HepG2 (cell line): Measurements from ENCODE around the gene TOMM20. TPM values are rescaled to one million over a fixed set of nuclear protein-coding genes. Genes with fewer than 3 reads are reported as not detected.

Experiments
- ARNTL ChIP-seq: sonication (generic); formaldehyde crosslinking; IDR thresholded peaks from 2 replicates; pipeline ENCODE4 v1.4.0; 2020; ENCODE audit warnings: mild to moderate bottlenecking, missing genetic modification reagents
- CENPX ChIP-seq: sonication (generic); formaldehyde crosslinking; IDR thresholded peaks from 2 replicates; pipeline ENCODE4 v1.9.0; 2021; ENCODE audit warnings: mild to moderate bottlenecking, missing genetic modification reagents, moderate library complexity
- CREB1 ChIP-seq, 2 experiments: fragments of 450-650 bp in 1 of 2; IDR thresholded peaks; 2 replicates each; pipeline ENCODE4 v1.6.1; 2016 to 2017; ENCODE audit warnings: control low read depth in 1 of 2, mild to moderate bottlenecking in 1 of 2, missing compliant biosample characterization in 1 of 2, missing genetic modification characterization in 1 of 2
- FOXJ3 ChIP-seq: sonication (generic); formaldehyde crosslinking; IDR thresholded peaks from 2 replicates; pipeline ENCODE4 v1.4.0; 2020; ENCODE audit warnings: missing genetic modification reagents, mild to moderate bottlenecking, borderline replicate concordance
- FOXO1 ChIP-seq: sonication (generic); formaldehyde crosslinking; IDR thresholded peaks from 2 replicates; pipeline ENCODE4 v1.4.0; 2020; ENCODE audit warnings: missing genetic modification reagents
- GZF1 ChIP-seq: sonication (generic); formaldehyde crosslinking; IDR thresholded peaks from 2 replicates; pipeline ENCODE4 v1.5.1; 2020; ENCODE audit warnings: mild to moderate bottlenecking, missing genetic modification reagents
- MYC ChIP-seq: sonication (generic); formaldehyde crosslinking; IDR thresholded peaks from 2 replicates; pipeline ENCODE4 v1.9.0; 2021; ENCODE audit warnings: missing genetic modification reagents, borderline replicate concordance
- REL ChIP-seq: sonication (generic); formaldehyde crosslinking; conservative IDR thresholded peaks from 2 replicates; pipeline ENCODE4 v1.8.0; 2022; ENCODE audit warnings: mild to moderate bottlenecking, missing genetic modification reagents, moderate library complexity
- TBX2 ChIP-seq: sonication (generic); formaldehyde crosslinking; IDR thresholded peaks from 2 replicates; pipeline ENCODE4 v1.5.0; 2020; ENCODE audit warnings: missing genetic modification reagents, mild to moderate bottlenecking, borderline replicate concordance
- ZFP37 ChIP-seq: sonication (generic); formaldehyde crosslinking; IDR thresholded peaks from 2 replicates; pipeline ENCODE4 v1.4.0; 2020; ENCODE audit warnings: missing genetic modification reagents, borderline replicate concordance
- ZNF274 ChIP-seq: sonication (generic); formaldehyde crosslinking; IDR thresholded peaks from 2 replicates; pipeline ENCODE4 v1.5.1; 2020; ENCODE audit warnings: mild to moderate bottlenecking, missing genetic modification reagents
- ZNF33B ChIP-seq: sonication (generic); formaldehyde crosslinking; IDR thresholded peaks from 2 replicates; pipeline ENCODE4 v1.5.1; 2020; ENCODE audit warnings: mild to moderate bottlenecking, missing genetic modification reagents
- ZNF367 ChIP-seq: sonication (generic); formaldehyde crosslinking; IDR thresholded peaks from 2 replicates; pipeline ENCODE4 v1.4.0; 2020; ENCODE audit warnings: missing genetic modification reagents, borderline replicate concordance
- ZNF441 ChIP-seq: sonication (generic); formaldehyde crosslinking; IDR thresholded peaks from 2 replicates; pipeline ENCODE4 v1.7.0; 2021; ENCODE audit warnings: missing genetic modification reagents, borderline replicate concordance
- ZNF510 ChIP-seq: sonication (generic); formaldehyde crosslinking; IDR thresholded peaks from 2 replicates; pipeline ENCODE4 v1.4.0; 2020; ENCODE audit warnings: low read depth, mild to moderate bottlenecking, missing genetic modification reagents
- ZNF546 ChIP-seq: sonication (generic); formaldehyde crosslinking; conservative IDR thresholded peaks from 2 replicates; pipeline ENCODE4 v1.8.1; 2023; ENCODE audit warnings: mild to moderate bottlenecking, missing genetic modification reagents
- ZNF709 ChIP-seq: sonication (generic); formaldehyde crosslinking; IDR thresholded peaks from 2 replicates; pipeline ENCODE4 v1.5.0; 2020; ENCODE audit warnings: mild to moderate bottlenecking, missing genetic modification reagents
- ZNF761 ChIP-seq: sonication (generic); formaldehyde crosslinking; conservative IDR thresholded peaks from 2 replicates; pipeline ENCODE4 v1.4.0; 2020; ENCODE audit warnings: mild to moderate bottlenecking, missing genetic modification reagents
- ZNF792 ChIP-seq: IDR thresholded peaks from 2 replicates; pipeline ENCODE4 v1.6.1; 2016
- polyA plus RNA-seq, 8 experiments: library from polyadenylated mRNA; depleted of rRNA in 3 of 8; stranded (reverse) in 7 of 8; unstranded in 1 of 8; fragments of >200 nt; fragmentation: Illumina TruSeq in 4 of 8; extraction: Trizol in 4 of 8; gene quantifications; 2 replicates each; pipeline versions ENCODE4 v1.2.1 to v1.2.3, GENCODE V29; 2011 to 2016; ENCODE audit warnings: low read depth in 4 of 8, missing spikeins in 1 of 8, mixed read lengths in 1 of 8; ENCODE audit not compliant: insufficient read depth in 1 of 8
- total RNA-seq, 5 experiments: library from RNA; depleted of rRNA; stranded (reverse); fragments of >200 nt; fragmentation: Illumina TruSeq; extraction: Trizol; gene quantifications; 2 replicates each; pipeline ENCODE4 v1.2.3, GENCODE V29; 2016; ENCODE audit warnings: low read depth in 1 of 5
- TF ChIP-seq, protein P1 (sequence below): sonication (generic); formaldehyde crosslinking; IDR thresholded peaks from 2 replicates; pipeline ENCODE4 v1.9.0; 2021; ENCODE audit warnings: missing genetic modification reagents, borderline replicate concordance
- TF ChIP-seq, protein P2 (sequence below): sonication (generic); formaldehyde crosslinking; IDR thresholded peaks from 2 replicates; pipeline ENCODE4 v1.5.0; 2020; ENCODE audit warnings: missing genetic modification reagents
- TF ChIP-seq, protein P3 (sequence below): sonication (generic); formaldehyde crosslinking; IDR thresholded peaks from 2 replicates; pipeline ENCODE4 v1.4.0; 2020; ENCODE audit warnings: mild to moderate bottlenecking, missing genetic modification reagents, borderline replicate concordance
- TF ChIP-seq, protein P4 (sequence below): sonication (generic); formaldehyde crosslinking; IDR thresholded peaks from 2 replicates; pipeline ENCODE4 v1.8.0; 2022; ENCODE audit warnings: mild to moderate bottlenecking, missing genetic modification reagents; ENCODE audit not compliant: insufficient replicate concordance

TOMM20 gene
- total and polyA plus RNA-seq, 2 of the 13 experiments (the other 11 are each of a cell fraction or from before 2014, with no cell fraction given): 153 to 376 TPM

DNA sequence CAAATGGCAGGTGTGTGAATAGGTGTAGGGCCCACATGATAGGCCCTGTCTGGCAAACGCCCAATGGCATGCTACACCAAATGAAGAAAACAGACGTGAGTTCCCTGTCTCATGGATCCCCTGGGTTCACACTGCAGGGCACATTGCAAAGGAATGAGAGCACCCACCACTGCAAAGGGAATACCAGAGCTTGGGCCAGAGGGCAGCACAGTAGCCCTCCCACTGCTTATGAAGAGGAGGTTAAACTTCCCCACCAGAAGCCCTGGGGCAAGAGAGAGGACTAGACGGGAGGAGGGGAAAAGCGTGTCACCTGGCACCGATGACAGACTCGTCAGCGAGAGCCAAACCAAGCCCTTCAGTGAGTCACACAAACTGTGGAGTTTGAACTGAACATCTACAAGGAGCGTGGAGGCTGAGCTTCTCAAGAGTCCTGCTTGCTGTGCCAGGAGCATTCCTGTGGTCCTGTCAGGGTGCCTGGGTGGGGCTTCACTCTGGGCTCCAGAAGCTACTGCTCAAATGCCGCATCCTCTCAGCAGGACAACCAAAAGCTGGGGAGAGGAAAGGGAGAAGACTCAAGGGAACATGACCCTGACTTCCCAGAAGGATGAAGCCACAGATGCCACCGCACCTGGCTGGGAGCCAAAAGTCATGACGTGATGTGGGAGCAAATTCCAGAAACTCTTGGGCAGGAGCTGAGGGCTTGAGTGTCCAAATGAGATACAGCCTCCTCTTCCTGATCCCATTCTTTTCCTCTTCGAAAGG lies 61.1 kb downstream of the TOMM20 start (continued):
- no peak for TF ChIP-seq ZFP37 (CRISPR knock-in tag)
- no peak for TF ChIP-seq ZNF33B (CRISPR knock-in tag)
- TF ChIP-seq ZNF274 (CRISPR knock-in tag): no peak
- no peak for TF ChIP-seq ZNF709 (CRISPR knock-in tag)
- no peak for TF ChIP-seq ZNF792
- no peak for TF ChIP-seq ARNTL (CRISPR knock-in tag)
- TF ChIP-seq REL (CRISPR knock-in tag): no peak
- no peak for TF ChIP-seq FOXJ3
- TF ChIP-seq, protein P1, sequence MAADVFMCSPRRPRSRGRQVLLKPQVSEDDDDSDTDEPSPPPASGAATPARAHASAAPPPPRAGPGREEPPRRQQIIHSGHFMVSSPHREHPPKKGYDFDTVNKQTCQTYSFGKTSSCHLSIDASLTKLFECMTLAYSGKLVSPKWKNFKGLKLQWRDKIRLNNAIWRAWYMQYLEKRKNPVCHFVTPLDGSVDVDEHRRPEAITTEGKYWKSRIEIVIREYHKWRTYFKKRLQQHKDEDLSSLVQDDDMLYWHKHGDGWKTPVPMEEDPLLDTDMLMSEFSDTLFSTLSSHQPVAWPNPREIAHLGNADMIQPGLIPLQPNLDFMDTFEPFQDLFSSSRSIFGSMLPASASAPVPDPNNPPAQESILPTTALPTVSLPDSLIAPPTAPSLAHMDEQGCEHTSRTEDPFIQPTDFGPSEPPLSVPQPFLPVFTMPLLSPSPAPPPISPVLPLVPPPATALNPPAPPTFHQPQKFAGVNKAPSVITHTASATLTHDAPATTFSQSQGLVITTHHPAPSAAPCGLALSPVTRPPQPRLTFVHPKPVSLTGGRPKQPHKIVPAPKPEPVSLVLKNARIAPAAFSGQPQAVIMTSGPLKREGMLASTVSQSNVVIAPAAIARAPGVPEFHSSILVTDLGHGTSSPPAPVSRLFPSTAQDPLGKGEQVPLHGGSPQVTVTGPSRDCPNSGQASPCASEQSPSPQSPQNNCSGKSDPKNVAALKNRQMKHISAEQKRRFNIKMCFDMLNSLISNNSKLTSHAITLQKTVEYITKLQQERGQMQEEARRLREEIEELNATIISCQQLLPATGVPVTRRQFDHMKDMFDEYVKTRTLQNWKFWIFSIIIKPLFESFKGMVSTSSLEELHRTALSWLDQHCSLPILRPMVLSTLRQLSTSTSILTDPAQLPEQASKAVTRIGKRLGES (CRISPR knock-in tag): no peak
- peak; percentile 48; the same call in 1 of the 2 replicates for TF ChIP-seq ZNF510 (CRISPR knock-in tag)
- no peak for TF ChIP-seq ZNF367 (CRISPR knock-in tag)
- TF ChIP-seq ZNF761: peak; percentile 64; the same call in 1 of the 2 replicates
- no peak for TF ChIP-seq GZF1 (CRISPR knock-in tag)
- peak; percentile 26; the same call in 1 of the 2 replicates for TF ChIP-seq CREB1 (IDR thresholded peaks at IDR 0.05)
- TF ChIP-seq CREB1 (CRISPR knock-in tag; IDR thresholded peaks at IDR 0.05): no peak
- TF ChIP-seq, protein P2, sequence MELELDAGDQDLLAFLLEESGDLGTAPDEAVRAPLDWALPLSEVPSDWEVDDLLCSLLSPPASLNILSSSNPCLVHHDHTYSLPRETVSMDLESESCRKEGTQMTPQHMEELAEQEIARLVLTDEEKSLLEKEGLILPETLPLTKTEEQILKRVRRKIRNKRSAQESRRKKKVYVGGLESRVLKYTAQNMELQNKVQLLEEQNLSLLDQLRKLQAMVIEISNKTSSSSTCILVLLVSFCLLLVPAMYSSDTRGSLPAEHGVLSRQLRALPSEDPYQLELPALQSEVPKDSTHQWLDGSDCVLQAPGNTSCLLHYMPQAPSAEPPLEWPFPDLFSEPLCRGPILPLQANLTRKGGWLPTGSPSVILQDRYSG (CRISPR knock-in tag): no peak
- TF ChIP-seq ZNF546 (CRISPR knock-in tag): no peak
- TF ChIP-seq MYC (CRISPR knock-in tag): no peak
- TF ChIP-seq FOXO1: no peak
- TF ChIP-seq ZNF441 (CRISPR knock-in tag): no peak
- TF ChIP-seq, protein P3, sequence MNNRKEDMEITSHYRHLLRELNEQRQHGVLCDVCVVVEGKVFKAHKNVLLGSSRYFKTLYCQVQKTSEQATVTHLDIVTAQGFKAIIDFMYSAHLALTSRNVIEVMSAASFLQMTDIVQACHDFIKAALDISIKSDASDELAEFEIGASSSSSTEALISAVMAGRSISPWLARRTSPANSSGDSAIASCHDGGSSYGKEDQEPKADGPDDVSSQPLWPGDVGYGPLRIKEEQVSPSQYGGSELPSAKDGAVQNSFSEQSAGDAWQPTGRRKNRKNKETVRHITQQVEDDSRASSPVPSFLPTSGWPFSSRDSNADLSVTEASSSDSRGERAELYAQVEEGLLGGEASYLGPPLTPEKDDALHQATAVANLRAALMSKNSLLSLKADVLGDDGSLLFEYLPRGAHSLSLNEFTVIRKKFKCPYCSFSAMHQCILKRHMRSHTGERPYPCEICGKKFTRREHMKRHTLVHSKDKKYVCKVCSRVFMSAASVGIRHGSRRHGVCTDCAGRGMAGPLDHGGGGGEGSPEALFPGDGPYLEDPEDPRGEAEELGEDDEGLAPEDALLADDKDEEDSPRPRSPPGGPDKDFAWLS (CRISPR knock-in tag): no peak
- no peak for TF ChIP-seq CENPX
- TF ChIP-seq, protein P4, sequence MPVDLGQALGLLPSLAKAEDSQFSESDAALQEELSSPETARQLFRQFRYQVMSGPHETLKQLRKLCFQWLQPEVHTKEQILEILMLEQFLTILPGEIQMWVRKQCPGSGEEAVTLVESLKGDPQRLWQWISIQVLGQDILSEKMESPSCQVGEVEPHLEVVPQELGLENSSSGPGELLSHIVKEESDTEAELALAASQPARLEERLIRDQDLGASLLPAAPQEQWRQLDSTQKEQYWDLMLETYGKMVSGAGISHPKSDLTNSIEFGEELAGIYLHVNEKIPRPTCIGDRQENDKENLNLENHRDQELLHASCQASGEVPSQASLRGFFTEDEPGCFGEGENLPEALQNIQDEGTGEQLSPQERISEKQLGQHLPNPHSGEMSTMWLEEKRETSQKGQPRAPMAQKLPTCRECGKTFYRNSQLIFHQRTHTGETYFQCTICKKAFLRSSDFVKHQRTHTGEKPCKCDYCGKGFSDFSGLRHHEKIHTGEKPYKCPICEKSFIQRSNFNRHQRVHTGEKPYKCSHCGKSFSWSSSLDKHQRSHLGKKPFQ: peak; percentile 9
- TF ChIP-seq TBX2: no peak
